Fibroblast of villous mesenchyme (primary cell): ENCODE data around the gene IRF5. TPM values are rescaled to one million over a fixed set of nuclear protein-coding genes. Genes with fewer than 3 reads are reported as not detected.

ENCODE experiments used
- DNase-seq: peaks from one replicate; pipeline ENCODE4 v3.0.0-alpha.2; 2010; ENCODE audit warnings: low read depth
- H3K4me3 ChIP-seq: 2 replicates; pipeline ENCODE4 v1.5.1; 2011; ENCODE audit warnings: low read depth, mild to moderate bottlenecking, low read length
- CTCF ChIP-seq: IDR thresholded peaks from 2 replicates; pipeline ENCODE4 v1.5.1; 2012; ENCODE audit warnings: low read depth, mild to moderate bottlenecking, low read length; ENCODE audit not compliant: insufficient read depth
- total RNA-seq: library from RNA; depleted of rRNA; stranded (reverse); fragments of >200 nt; gene quantifications from 2 replicates; pipeline ENCODE4 v1.2.3, GENCODE V29; 2012

Gene IRF5
- total RNA-seq, 1 donor = under 0.01 TPM

DNA sequence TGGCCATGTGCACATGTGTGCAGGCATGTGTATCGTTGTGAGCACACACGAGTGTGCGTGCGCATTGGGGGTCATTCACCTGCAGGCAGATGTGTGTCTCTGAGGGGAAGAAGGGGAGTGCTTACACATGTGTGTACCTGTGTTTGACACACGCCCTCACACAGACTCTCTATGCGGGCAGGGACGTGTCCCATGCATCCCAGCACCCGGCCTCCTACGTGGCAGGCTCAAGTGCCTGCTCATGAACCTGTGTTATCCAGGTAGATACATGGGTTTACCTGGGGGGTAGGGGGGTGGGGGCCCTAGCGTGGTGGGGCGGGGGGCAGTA is 45.8 kb upstream of the IRF5 start:
- no peak overlapping the region for H3K4me3 ChIP-seq
- TF ChIP-seq CTCF = no peak
- DNase-seq = no peak

DNA sequence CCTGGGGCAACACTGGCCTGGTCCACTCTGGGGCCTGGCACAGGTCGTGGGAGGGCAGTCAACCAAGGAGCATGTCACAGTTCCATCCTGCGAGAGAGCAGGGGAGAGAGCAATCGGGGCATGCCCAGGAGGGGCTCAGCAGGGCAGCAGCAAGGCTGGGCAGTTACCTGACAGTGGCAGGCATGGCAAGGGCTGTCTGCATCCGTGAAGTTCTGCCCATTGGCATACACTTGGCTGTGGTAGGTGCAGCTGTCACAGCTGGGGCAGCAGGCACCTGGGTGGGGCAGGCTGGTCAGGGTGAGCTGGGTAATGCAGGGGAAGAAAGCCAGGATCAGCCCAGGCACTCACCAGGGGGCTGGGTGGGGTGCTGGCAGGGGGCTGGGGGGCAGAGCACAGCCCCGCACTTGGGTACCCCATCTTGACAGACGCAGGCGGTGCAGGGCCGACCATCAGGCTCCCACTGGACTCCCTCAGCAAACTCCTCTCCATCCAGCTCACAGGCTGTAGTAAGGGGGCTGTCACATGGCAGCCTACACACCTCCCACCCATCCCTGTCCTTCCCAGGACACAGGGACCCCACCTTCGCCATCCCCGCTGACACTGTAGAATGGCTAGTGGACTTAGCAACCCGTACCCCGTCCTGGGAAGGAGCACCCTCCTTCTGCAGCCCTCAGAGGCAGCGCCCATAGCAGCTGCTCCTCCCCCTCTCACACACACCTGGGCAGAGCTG is 45.0 kb upstream of the IRF5 start:
- no peak for DNase-seq
- H3K4me3 ChIP-seq = no peak overlapping the region
- TF ChIP-seq CTCF = no peak

DNA sequence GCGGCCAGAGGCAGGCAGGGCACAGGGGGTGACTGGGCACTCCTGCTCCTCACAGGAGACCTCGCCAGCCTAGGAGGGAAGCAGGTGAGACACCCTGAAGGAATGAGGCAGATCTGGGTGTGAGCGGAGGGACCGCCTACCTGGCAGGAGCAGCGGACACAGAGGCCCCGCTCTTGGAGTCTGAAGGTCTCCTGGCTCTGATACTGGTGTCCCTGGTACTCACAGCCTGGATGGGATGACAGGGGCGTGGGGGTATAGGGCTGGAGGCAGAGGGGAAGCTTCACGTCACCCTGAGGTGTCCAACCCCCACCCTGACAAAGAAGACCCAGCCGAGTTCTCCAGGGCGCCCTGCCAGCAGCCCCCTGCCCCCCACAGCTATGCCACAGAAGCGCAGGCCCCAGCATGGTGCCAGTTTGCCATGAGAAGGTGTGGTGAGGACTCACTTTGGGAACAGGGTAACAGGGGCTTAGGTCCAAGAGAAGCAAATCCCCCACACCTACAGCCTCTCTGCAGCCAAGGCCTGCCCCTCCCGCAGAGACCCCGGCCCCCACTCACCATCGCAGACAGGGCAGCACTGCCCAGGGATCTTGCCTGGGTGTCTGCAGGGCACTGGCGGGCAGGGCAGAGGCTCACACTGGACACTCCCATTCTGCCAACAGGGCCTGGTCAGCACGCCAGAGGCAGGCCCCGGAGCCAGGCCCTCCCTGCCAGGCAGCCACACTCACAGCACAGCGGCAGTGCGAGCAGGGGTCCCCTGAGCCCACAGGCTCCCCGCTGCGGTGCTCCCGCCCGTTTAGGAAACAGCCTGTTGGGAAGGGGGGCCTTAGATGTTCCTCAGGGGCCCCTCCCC is 44.3 kb upstream of the IRF5 start:
- H3K4me3 ChIP-seq = no peak overlapping the region
- DNase-seq = no peak
- TF ChIP-seq CTCF = no peak

DNA sequence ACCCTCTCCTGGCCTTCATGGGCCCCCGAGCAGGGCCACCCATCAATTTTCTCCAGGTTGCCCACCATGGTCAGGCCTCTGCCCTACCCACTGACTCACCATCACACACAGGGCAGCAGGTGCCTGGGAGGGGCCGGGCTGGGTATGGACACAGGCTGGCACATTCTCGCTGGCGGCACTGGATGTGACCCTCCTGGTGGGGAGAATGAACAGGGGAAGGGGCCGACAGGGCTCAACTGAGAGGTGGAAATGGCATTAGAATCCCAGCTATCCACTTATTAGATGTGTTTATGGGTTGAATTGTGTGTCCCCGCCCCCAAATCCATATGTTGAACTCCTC is 43.7 kb upstream of the IRF5 start:
- no peak for TF ChIP-seq CTCF
- H3K4me3 ChIP-seq = no peak overlapping the region
- DNase-seq = no peak

GRCh38 chr7:128895320-128895719 is 42.4 kb upstream of the IRF5 start:
- no peak for TF ChIP-seq CTCF
- no peak for DNase-seq
- H3K4me3 ChIP-seq = no peak overlapping the region

DNA sequence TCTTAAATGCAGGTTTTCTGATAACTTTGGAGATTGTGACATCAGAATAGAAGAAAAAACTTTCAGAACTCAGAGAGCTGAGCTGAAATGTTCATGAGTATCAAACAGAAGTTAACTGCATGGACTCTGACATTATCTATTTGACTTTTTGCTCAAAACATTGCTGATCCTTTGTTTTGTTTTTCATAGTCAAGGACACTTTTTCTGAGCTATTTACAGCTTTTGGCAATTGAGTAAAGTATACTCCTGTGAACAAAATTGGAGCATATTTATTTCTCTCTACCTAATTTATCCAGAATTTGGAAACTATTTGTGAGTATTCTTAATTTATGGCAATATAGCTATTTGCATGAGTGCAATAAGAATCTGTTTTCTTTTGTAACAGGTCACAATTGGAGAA is 38.3 kb upstream of the IRF5 start:
- no peak for TF ChIP-seq CTCF
- H3K4me3 ChIP-seq = no peak overlapping the region
- DNase-seq = no peak

- no peak overlapping the region for H3K4me3 ChIP-seq
- no peak for TF ChIP-seq CTCF
- DNase-seq = no peak
Measured at GRCh38 chr7:128900237-128900636, 37.5 kb upstream of the IRF5 start.
